AML-193 (cell line): ENCODE results near the gene DBR1.
"Not testable (repeated sequence)": the region's sequence is repeated elsewhere in the genome, so short reads cannot be mapped to it uniquely, and the experiment has no call there.

ENCODE experiments used
- DNase-seq, 2 experiments: peaks; one replicate each; lab custom pipeline; 2025; lab: John Stamatoyannopoulos, UW

DBR1 gene

DNA sequence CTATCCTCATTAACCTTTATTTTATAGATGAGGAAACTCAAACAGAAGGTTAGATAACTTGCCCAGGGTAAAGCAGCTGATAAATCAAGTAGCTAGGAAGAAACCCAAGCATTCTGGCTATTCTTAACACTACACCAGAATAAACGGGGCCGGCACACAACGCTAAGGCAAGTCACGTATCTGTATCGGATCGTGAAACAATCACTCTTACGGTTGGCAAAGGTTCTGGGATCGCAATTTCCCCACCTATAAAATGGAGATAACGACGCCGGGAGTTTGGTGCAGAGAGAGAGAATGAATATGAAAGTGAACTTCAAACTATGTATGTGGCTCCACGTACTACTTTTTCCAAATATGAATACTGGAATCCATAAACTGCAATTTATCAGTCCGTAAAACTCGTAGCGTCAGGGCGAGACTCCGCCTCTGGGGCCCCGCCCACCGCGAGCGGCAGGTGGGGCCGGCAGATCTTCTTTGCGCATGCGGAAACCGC, 12.1 kb upstream of the DBR1 start:
- DNase-seq = peak; percentile 93

DNA sequence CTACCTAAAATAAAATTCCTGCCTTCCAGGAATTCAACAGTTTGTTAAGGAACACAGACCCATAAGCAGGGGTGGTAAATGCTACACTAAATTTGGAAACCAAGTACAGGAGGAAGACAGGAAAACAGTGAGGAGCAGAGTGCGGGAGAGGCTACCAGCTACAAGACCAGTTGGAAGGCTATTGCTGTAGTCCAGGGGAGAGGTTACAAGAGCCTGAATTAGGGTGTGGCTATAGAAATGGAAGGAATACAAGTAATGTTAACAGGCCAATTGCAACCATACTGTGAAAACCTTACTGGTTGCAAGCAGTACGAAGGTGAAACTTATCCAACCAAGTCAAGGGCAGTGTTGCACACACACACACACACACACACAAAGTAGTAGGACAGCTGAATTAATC, 11.5 kb upstream of the DBR1 start:
- DNase-seq = peak; percentile 27 to 44

DNA sequence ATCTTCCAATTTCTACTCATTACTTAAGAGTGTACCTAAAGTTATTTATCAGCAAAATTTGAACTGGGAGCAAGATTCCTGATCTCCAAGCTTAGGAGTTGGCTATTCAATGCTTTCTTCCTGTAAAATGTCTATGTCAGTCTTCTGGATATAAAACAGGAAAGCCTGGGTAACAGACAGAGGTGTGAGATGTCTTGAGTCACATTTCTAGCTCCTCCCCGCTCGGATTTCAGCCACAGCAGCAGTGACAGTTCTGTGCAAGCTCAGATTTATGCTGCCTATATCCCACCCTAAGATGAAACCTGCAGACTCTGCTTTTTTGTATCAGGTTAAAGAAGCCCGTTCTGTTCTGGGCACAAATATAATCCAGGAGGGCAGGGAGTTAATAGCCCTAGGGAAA, 10.3 kb upstream of the DBR1 start:
- DNase-seq = no peak

DNA sequence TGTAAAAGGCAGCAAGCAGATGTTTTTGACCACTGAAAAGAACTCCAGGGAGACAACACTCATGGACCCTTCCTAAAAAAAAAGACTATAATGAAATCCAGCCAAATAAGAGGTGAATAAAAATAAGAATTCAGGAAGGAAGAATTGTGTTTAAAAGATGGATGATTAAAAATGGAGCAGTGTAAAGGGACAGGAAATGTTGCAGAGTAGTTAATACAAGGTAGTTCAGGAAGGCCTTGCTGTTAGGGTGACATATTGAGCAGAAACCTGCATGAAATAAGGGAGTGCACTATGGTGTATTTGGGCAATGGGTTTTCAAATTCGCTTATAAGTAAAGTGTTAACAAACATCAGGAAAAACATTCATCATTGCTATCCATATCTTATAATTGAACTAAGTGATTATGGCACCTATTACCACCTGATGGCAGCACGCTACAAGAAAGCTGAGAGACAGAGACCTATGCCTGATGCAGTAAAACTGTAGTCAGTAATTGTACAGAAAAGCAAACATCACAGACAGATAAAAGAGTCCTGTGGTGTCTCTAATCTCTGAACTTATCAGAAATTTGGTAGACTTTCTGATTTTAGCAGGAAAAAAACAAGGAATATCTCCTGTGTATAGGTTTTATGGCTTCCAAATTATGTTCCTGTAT, 5.8 kb upstream of the DBR1 start:
- peak; percentile 79 to 90 for DNase-seq

DNA sequence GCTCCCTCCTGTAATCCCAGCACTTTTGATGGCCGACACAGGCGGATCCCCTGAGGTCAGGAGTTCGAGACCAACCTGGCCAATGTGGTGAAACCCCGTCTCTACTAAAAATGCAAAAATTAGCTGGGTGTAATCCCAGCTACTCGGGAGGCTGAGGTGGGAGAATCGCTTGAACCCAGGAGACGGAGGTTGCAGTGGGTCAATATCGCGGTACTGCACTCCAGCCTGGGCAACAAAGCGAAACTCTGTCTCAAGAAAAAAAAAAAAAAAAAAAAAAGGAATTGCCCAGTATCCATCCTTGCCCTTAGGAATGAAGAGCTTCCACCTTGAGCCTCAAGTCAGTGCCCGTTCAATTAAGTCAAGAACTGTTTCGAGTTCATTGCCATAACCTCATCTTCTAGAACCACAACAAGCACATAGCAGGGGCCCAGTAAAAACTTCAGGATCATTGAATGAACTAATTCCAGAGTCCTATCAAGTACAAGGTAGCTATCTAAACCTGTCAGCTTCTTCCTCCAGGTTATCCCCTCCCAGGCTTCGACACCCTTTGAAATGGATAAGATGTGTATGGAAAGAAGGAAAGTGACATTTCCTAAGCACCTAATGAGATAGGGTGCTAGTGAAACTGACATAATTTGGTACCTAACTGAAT, 826 bp downstream of the DBR1 start:
- no peak for DNase-seq

DNA sequence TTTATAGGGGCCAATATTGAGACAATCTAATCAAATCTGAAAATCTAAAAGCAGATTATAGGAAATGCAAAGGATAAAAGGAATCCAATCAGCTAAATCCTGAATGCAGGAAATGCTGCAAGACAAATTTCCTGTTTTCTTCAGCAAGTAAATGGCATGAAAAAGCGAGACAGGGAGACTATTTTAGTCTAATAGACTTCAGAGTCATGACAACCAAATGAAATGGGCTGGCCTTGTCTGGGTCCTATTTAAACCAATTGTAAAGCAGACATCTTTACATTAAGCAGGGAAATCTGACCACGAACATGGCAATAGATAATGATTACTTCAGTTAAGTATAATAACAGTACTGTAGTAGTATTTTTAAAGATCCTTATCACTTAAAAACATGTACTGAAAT, 2.1 kb downstream of the DBR1 start:
- DNase-seq = peak in 1 of 2 experiments; percentile 17

DNA sequence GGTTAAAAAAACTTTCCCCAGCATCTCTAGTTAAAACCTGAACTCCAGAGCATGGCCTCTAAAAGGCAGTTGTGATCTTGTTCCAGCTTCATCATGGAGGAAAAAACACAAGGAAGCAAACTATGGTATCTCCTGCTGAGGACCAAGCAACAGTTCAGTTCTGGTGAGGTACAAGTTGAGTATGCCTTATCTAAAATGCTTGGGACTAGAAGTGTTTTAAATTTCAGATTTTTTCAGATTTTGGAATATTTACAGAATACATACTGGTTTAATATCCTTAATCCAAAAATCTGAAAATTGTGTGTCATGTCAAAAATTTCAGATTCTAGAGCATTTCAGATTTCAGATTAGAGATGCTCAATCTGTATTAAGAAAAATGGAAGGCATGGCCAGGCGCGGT, 9.7 kb downstream of the DBR1 start:
- DNase-seq = no peak

DNA sequence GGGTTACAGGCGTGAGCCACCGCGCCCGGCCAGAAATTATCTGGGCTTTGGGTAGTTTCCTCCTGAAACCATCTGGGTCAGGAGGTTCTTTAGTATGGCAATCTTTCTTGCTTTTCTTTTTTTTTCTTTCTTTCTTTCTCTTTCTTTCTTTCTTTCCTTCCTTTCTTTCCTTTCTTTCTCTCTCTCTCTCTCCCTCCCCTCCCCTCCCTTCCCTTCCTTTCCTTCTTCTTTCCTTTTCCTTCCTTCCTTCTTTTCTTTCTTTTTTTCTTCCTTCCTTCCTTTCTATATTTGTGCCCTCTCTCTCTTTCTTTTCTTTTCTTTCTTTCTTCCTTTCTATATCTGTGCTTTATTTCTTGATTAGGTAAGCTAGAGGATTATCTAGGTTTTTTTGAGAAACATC, 17.0 kb downstream of the DBR1 start:
- no peak for DNase-seq

DNA sequence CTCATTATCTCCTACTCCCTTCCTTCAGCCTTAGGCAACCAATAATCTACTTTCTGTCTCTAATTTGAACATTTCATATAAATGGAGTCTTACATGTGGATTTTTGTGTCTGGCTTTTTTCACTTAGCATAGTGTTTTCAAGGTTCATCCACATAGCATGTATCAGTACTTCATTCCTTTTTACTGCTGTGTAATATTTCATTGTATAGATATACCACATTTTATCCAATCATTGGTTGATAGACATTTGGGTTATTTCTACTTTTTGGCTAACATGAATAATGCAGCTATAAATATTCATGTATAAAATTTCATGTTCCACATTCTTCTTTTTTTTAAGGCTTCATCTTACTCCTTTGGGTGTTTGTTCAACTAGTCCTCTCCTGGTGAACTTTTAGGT, 20.2 kb downstream of the DBR1 start:
- no peak for DNase-seq

DNA sequence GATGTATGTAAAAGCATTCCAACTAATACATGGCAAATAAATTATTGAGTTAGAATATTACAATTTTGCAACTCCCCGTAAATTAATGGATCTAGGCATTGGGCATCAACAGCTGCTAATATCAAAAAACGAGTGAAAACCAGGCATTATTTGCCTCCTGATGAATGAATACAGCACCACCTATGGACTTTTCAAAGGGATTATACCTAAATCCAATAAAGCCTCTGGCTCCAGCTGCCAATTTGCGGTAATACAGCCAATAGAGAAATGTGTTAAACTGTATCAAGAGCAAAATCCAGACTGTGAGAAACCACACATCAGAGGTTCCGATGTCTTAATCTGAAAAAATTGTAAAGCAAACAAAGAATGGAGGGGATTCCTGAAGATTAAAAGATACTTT, 26.2 kb downstream of the DBR1 start:
- DNase-seq = peak in 1 of 2 experiments; percentile 14

DNA sequence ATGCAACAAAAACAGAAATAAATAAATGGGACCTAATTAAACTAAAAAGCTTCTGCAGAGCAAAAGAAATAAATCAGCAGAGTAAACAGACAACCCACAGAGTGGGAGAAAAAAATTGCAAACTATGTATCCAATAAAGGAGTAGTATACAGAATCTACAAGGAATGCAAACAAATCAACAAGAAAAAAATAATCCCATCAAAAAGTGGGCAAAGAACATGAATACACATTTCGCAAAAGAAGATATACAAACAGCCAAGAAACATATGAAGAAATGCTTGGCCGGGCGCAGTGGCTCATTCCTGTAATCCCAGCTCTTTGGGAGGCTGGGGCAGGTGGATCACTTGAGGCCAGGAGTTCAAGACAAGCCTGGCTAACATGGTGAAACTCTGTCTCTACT, 32.5 kb downstream of the DBR1 start:
- not testable (repeated sequence) for DNase-seq

DNA sequence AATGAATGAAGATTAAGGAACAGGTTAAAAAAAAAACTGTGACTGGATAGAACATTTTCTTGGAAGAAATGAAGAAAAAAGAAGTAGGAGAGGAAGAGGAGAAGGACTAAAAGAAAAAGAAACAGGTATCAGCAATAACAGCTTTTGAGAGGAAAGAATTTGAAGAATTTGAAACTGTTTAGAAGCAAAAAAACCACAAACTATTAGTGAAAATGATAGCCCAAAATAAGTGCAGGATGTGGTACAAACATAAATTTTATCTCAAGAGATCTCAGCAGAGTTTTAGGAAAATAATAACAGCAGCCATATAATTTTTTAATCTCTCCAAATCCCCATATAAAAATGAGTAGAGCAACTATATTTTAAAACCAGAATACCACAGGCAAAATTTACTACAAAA, 33.8 kb downstream of the DBR1 start:
- DNase-seq = no peak

DNA sequence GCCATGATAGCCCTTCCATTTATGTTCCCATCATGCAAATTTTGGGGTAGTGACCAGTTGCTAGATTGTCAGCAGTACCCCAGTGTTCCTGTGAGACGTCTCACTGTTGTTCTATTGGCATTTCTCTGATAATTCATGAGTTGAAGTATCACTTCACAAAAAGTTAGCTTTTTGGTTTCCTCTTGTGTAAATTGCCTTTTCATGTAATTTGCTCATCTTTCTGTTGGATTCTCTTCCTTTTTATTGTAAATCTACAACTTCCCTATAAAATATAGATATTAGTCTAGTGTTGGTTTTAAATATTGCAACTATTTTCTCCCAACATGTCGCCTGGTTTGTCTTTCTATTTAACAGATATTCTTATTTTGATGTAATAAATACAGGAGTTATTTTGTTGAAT, 35.0 kb downstream of the DBR1 start:
- DNase-seq = peak in 1 of 2 experiments; percentile 17

DNA sequence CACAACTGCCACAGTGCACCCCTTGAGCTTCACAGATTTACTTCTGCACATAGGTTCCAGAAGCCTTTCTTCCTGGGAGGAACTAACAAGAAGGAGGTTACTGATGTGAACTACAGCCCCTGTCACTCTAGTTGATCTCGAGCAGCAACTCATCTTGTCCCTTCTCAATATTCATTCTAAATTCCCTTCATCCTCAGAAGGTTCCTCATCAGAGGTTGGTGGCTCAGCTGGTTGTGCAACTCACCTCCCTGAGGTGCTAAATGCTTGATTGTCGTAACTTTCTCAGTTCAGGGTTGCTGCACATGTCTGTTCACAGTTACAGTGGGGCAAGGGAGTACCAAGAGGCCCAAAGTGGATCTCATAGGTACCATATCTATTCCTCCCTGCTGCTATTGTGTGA, 36.9 kb downstream of the DBR1 start:
- DNase-seq = peak; percentile 75 to 79

DNA sequence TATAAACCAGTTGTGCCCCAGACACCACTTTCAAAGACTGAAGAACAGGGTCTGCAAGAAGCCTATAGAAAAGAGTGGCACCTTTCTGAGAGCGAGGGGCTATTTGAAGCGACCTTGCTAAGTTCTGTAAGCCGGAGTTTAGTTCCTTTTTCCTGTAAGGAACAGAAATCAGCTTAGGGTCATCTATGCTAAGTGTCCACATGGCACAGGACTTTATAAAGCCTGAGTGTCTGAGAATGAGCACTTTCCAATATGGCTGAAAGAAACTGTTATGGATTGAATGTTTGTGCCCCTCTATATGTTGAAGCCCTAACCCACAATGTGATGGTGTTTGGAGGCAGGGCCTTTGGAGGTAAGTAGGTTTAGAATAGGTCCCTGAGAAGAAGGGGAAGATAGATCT, 38.5 kb downstream of the DBR1 start:
- no peak for DNase-seq

DNA sequence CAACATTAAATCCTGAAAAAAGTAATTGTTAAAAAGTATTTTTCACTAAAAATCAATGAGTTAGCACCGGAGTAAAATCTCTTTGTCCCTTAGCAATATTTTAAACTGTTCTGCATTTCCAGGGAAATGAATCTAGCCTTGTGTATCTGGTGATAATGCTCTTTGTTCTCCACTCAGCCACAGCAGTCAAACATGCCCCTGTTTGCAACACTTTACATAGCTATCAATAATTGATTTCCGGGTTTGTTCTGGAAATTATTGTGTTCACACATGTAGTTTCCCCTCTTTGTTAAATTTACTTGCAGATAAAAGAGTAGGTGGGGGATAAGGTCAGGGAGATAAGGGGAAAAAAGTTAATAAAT, 38.9 kb downstream of the DBR1 start:
- no peak for DNase-seq

DNA sequence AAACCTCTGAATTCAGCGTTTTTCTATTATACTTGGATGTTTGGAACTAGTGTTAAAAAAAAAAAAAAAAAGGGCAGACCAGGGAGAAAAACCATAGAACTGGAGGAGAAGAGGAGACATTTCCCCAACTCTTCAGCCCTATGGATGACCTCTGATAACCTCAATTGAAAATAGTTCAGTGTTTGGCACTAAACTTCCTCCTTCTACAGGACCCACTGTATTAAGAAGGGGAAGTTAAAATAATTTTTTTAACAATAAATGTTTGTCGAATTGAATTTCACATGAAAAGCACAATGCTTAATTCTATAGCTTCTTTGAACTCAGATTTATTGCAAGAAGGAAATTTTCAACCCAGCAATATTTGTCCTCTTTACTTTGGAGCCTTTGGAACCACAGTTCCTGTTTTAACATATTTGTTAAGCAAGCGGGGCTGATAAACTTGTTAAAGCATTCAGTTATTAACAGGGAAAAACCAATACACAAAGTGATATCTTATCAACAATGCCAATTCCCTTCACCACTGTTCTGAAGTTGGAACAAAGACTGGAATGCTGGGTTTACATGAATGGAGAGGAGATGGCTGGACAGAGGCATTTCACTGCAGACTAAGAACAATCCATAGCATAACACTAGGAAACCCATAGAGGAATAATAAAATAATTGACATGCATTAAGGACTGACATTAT, 39.4 kb downstream of the DBR1 start:
- peak; percentile 81 to 85 for DNase-seq

DNA sequence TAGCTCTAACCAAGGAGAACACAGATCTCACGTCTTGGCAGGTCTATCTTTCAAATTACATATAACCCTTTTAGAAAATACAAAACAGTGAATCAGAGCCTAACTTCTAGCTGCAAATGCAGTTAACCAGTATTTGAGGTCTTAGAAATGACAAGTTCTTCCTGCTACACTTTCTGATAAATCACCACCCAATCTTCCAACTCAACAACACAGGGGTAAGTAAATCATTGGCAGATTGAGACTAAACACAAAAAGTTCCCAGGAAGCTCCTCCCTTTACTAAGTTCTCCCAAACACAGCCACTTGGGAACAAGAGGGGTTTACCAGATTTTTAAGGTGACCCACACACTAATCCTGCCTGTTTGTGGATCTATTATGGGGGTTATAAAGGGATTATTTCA, 42.5 kb downstream of the DBR1 start, which contains the start of gene A4GNT:
TSS of gene A4GNT (minus strand) at position 152 of the 400 bp plus-strand sequence. CDS start 1,134 bp downstream, outside the sequence.
- no peak for DNase-seq

DNA sequence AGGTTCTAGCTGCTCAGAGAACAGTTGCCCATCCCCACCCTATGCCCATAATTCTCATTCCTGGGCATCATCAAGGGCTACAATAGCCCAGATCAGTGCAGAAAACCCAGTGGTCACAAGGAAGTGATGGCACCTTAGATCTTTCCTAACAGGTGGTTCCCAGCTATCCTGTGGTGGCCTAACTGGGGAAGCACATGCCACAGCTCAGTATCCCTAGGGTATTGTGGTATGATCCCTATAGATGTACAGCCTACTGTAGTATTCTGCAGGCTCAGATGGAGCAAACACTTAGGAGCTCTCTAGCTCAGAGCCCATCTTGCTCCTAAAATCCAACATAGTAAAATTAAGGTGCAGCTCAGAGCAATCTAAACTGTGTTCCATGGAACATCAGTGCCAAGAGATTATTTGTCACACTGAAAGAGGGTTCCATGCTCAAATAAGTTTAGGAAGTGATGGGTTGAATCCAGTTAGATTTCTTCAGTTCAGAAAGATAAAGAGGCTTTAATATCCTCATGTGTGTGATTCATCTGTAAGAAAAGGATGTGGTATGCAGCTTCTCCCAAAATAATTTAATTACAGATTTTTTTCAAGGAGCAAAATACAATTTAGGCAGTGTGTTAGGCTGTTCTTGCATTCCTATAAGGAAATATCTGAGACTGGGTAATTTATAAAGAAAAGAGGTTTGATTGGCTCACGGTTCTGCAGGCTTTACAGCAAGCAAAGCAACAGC, 46.9 kb downstream of the DBR1 start:
- DNase-seq = no peak

DNA sequence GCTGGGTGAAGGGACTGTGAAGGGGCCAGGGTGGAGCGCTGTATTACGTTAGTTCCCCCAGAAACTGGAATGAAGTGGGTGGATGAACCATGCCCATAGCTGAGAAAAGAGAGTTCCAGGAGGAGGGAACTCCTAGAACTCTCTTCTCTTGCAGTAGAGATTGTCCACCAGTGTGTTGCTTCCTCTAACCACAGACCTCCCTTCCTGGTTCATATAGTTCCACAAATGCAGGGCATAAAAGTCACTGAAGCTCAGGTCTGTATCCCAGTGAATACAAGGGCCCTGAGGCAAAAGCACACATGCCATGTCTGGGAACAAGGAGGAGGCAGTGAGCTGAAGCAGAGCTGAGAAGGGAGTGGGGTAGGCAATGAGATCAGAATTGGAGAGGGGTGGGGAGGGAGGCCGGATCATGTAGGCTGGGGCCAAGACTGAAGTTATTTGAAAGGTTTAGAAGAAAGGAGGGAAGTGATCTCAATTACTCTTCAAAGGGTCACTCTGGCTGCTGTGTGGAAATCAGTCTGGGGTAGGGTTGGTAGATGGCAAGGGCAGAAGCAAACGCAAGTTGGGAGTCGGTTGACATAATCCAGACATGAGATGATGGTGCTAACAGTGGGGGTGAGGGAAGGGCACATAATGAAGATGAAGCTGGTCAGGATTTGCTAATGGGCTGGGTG, 49.0 kb downstream of the DBR1 start:
- DNase-seq = peak; percentile 70 to 80

DNA sequence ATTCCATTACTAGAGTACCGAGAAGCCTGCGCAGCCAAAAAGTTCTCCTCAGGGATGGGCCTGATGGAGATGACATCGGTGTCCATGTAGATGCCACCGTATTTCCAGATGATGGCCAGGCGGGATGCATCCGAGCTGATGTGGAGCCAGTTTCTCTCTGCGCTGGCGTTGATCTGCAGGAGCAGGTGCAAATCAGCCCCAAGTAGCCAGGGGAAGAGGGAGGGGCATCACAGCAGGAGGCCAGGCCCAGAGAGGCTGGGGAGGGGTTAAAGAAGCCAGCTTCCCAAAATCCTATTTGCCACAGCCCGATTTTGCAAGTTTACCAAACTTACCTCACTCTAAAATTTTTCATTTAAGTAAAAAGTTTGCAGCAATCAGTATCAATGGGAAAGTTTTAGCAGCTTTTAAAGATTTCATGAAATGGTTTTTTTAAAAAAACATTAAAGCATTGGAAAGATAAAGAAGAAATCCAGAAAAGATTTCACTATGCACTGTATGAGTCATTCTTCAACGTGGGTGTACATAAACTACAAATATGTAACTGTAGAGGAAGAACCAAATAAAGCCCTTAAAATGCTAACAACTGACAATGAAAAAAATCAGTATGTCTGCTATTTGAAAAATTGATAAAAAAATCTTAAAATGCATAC, 49.9 kb downstream of the DBR1 start:
- no peak for DNase-seq
